RWPE2 (cell line): ENCODE data around the gene CHD1L.

Experiments used
- ATAC-seq: fragments of 200-7000 bp; cut with Tn5 transposase; 3 replicates; pipeline ENCODE4 v1.9.1; 2021; ENCODE audit warnings: low read depth
- DNase-seq: peaks from one replicate; pipeline ENCODE4 v3.0.0-alpha.2; 2020; ENCODE audit warnings: low spot score
- H3K27ac ChIP-seq: fragments of 450-650 bp; 2 replicates; pipeline ENCODE4 v1.5.1; 2017; ENCODE audit warnings: mild to moderate bottlenecking; ENCODE audit not compliant: poor library complexity, severe bottlenecking
- H3K27me3 ChIP-seq: fragments of 250-450 bp; sonication (Bioruptor Pico); 2 replicates; pipeline ENCODE4 v1.5.1; 2021; ENCODE audit warnings: mild to moderate bottlenecking, moderate library complexity; ENCODE audit not compliant: insufficient read depth, poor library complexity, severe bottlenecking
- H3K36me3 ChIP-seq: fragments of 250-450 bp; sonication (Bioruptor Pico); 2 replicates; pipeline ENCODE4 v1.5.1; 2020; ENCODE audit warnings: low read depth, mild to moderate bottlenecking, moderate library complexity
- H3K4me1 ChIP-seq: fragments of 250-450 bp; sonication (Bioruptor Pico); 2 replicates; pipeline ENCODE4 v1.5.1; 2021; ENCODE audit warnings: mild to moderate bottlenecking, moderate library complexity; ENCODE audit not compliant: insufficient read depth, poor library complexity, severe bottlenecking
- H3K4me3 ChIP-seq: fragments of 250-450 bp; sonication (Bioruptor Pico); 2 replicates; pipeline ENCODE4 v1.5.1; 2021; ENCODE audit warnings: mild to moderate bottlenecking, moderate library complexity; ENCODE audit not compliant: severe bottlenecking
- H3K9me3 ChIP-seq: fragments of 250-450 bp; sonication (Bioruptor Pico); 2 replicates; pipeline ENCODE4 v1.5.1; 2021; ENCODE audit warnings: mild to moderate bottlenecking, moderate library complexity; ENCODE audit not compliant: severe bottlenecking
- TF ChIP-seq, protein P1 (sequence below): fragments of 450-650 bp; IDR thresholded peaks from one replicate; pipeline ENCODE4 v1.5.1; 2017; ENCODE audit warnings: mild to moderate bottlenecking, moderate library complexity; ENCODE audit not compliant: poor library complexity, severe bottlenecking

The CHD1L gene

DNA sequence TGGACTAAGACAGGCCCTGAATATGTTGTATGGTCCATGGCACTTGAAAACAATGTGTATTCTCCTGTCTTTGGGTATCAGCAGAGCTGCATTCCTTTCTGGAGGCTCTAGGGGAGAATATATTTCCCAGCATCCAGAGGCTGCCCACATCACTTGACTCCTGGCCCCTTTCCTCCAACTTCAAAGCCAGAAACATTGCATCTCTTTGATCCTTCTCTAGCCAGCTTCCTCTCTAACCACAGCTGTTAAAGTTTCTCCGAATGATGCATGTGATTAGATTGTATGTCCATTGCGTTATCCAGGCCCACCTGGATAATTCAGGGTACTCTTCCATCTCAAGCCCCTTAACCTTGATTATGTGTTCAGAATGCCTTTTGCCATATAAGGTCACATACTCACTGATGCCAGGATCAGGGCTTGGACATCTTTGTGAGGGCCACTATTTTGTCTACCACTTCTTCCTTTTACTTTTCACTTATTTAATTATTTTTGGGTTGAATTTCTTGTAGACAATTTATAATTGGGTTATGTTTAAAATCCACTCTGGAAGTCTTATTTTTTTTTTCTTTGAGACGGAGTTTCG is 5.3 kb downstream of the CHD1L start:
- H3K27ac ChIP-seq: no peak overlapping the region
- H3K27me3 ChIP-seq: no peaks in the 10 kb centered on the region
- no peaks in the 10 kb centered on the region for H3K9me3 ChIP-seq
- ATAC-seq (no peak), DNase-seq (no peak)
- peaks cover 11% of the 10 kb centered on the region for H3K4me1 ChIP-seq
- H3K4me3 ChIP-seq: no peak overlapping the region
- 0 out of 2 replicates have a peak, but pooled peaks cover 5% of the 10 kb centered on the region for H3K36me3 ChIP-seq
- TF ChIP-seq, protein P1, sequence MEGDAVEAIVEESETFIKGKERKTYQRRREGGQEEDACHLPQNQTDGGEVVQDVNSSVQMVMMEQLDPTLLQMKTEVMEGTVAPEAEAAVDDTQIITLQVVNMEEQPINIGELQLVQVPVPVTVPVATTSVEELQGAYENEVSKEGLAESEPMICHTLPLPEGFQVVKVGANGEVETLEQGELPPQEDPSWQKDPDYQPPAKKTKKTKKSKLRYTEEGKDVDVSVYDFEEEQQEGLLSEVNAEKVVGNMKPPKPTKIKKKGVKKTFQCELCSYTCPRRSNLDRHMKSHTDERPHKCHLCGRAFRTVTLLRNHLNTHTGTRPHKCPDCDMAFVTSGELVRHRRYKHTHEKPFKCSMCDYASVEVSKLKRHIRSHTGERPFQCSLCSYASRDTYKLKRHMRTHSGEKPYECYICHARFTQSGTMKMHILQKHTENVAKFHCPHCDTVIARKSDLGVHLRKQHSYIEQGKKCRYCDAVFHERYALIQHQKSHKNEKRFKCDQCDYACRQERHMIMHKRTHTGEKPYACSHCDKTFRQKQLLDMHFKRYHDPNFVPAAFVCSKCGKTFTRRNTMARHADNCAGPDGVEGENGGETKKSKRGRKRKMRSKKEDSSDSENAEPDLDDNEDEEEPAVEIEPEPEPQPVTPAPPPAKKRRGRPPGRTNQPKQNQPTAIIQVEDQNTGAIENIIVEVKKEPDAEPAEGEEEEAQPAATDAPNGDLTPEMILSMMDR: no peak

DNA sequence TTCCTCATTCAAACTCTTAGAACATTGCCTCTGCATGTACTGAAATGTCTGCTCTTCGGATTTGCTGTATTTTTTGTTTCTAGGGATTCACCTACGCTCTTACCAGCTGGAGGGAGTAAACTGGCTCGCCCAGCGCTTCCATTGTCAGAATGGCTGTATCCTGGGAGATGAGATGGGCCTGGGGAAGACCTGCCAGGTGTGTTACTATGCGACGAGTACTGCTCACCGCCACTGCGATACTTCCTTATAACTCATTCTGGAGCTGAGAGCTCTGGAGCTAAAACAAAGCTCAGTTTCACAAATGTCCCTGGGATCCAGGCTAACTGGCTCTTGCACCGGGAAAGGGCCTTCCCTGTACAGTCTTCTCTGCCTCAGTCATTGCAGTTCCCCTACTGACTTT is 10.1 kb downstream of the CHD1L start:
- no peaks in the 10 kb centered on the region for H3K9me3 ChIP-seq
- no peaks in the 10 kb centered on the region for H3K27me3 ChIP-seq
- H3K4me1 ChIP-seq: no peaks in the 10 kb centered on the region
- no peak overlapping the region for H3K27ac ChIP-seq
- DNase-seq (no peak), ATAC-seq (no peak)
- H3K36me3 ChIP-seq: peaks cover 25% of the 10 kb centered on the region
- TF ChIP-seq, protein P1: no peak
- no peak overlapping the region for H3K4me3 ChIP-seq

- Histone ChIP-seq H3K4me1 (peaks cover 13% of the 10 kb centered on the region), H3K4me3 (no peak overlapping the region), H3K27ac (no peak overlapping the region), H3K36me3 (peaks cover 56% of the 10 kb centered on the region), H3K27me3 (no peaks in the 10 kb centered on the region), H3K9me3 (no peaks in the 10 kb centered on the region)
- ATAC-seq: no peak
- DNase-seq: no peak
- TF ChIP-seq, protein P1: no peak
Observed at GRCh38 chr1:147260956-147261355, 18.5 kb downstream of the CHD1L start.

DNA sequence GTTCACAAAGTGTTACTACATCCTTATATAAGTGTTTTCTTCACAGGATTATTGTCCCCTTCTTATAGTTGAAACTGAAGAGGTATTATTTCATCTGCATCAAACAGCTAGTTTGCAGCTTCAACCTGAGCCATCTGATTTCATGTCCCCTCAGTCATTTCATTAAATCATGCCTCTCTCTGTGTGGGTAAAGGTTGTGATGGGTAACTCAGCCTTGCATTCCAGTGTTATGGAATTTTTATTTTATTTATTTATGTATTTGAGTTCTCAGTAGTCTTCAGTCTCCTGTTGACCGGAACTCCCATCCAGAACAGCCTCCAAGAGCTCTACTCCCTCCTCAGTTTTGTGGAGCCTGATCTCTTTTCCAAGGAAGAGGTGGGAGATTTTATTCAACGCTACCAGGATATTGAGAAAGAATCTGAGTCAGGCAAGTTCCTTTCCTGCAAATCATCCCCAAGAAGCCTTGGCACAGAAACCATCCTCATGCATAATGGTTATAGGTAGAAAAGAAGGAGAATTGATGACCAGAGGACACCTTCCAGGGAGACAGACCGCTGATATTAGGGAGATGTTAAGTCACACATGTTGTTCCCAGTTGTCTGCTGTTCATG is 21.8 kb downstream of the CHD1L start:
- H3K9me3 ChIP-seq: no peaks in the 10 kb centered on the region
- peak overlapping the region; percentile 72 for H3K27ac ChIP-seq
- TF ChIP-seq, protein P1: no peak
- H3K27me3 ChIP-seq: no peaks in the 10 kb centered on the region
- DNase-seq (no peak), ATAC-seq (peak; percentile 94)
- H3K4me1 ChIP-seq: peaks cover 13% of the 10 kb centered on the region
- H3K4me3 ChIP-seq: no peak overlapping the region
- peaks cover 76% of the 10 kb centered on the region for H3K36me3 ChIP-seq

GRCh38 chr1:147266381-147266780 is 23.9 kb downstream of the CHD1L start:
- no peaks in the 10 kb centered on the region for H3K27me3 ChIP-seq
- no peaks in the 10 kb centered on the region for H3K9me3 ChIP-seq
- H3K36me3 ChIP-seq: peaks cover 73% of the 10 kb centered on the region
- DNase-seq (no peak), ATAC-seq (no peak)
- no peak overlapping the region for H3K4me3 ChIP-seq
- H3K4me1 ChIP-seq: peaks cover 13% of the 10 kb centered on the region
- TF ChIP-seq, protein P1: no peak
- no peak overlapping the region for H3K27ac ChIP-seq
